ENCODE results near the gene FAM184A.

GRCh38 chr6:119096721-119097565 lies 18.5 kb upstream of the FAM184A start:
- TF ChIP-seq POLR2A (IDR thresholded peaks at IDR 0.05) = no peak
- TF ChIP-seq CTCF (IDR thresholded peaks at IDR 0.05) = no peak

All from esophagus squamous epithelium (tissue), 4 donors.